Neural cell (in vitro differentiated cells): Measurements from ENCODE around the gene POLR3C.

Source experiments
- CTCF ChIP-seq: fragments of 450-650 bp; IDR thresholded peaks from 2 replicates; pipeline ENCODE4 v1.5.1; 2014; ENCODE audit warnings: antibody characterized with exemption, mild to moderate bottlenecking, moderate library complexity; ENCODE audit not compliant: poor library complexity, severe bottlenecking
- EP300 ChIP-seq: fragments of 450-650 bp; conservative IDR thresholded peaks from 2 replicates; pipeline ENCODE4 v1.6.1; 2014; ENCODE audit warnings: antibody characterized with exemption, mild to moderate bottlenecking, moderate library complexity; ENCODE audit not compliant: poor library complexity, severe bottlenecking
- MXI1 ChIP-seq: fragments of 450-650 bp; conservative IDR thresholded peaks from 2 replicates; pipeline ENCODE4 v1.6.1; 2014; ENCODE audit warnings: antibody characterized with exemption, mild to moderate bottlenecking; ENCODE audit not compliant: poor library complexity, severe bottlenecking
- POLR2AphosphoS5 ChIP-seq: IDR thresholded peaks from 2 replicates; pipeline ENCODE4 v1.6.1; 2012
- RAD21 ChIP-seq: fragments of 450-650 bp; conservative IDR thresholded peaks from 2 replicates; pipeline ENCODE4 v1.6.1; 2014; ENCODE audit warnings: antibody characterized with exemption, mild to moderate bottlenecking, moderate library complexity
- REST ChIP-seq: IDR thresholded peaks from 2 replicates; pipeline ENCODE4 v1.6.1; 2012; ENCODE audit warnings: borderline replicate concordance
- SMC3 ChIP-seq: fragments of 450-650 bp; conservative IDR thresholded peaks from 2 replicates; pipeline ENCODE4 v1.6.1; 2014; ENCODE audit warnings: antibody characterized with exemption, mild to moderate bottlenecking, moderate library complexity; ENCODE audit not compliant: poor library complexity

DNA sequence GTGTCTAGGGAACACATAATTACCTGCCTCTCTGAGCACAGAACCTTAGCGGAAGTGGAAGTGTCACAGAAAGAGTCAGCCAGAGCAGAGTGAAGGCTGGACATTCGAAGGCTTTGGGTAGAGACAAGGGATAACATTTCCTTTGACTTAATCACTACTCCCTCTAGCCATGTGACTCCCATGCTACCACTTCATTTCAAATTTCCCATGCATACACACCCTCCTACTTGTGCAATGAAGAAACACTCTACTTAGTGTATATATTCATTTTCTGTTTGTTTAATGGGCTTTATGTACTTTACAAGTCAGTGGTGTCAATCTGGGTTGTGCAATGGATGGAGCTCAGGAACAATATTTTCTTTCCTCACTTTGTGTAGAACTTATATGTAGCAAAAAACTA lies 54.7 kb downstream of the POLR3C start:
- TF ChIP-seq EP300 (no peak), CTCF (no peak), POLR2AphosphoS5 (no peak), RAD21 (no peak), REST (no peak), SMC3 (no peak), MXI1 (no peak)
